ENCODE data around the gene LGALSL.

DNA sequence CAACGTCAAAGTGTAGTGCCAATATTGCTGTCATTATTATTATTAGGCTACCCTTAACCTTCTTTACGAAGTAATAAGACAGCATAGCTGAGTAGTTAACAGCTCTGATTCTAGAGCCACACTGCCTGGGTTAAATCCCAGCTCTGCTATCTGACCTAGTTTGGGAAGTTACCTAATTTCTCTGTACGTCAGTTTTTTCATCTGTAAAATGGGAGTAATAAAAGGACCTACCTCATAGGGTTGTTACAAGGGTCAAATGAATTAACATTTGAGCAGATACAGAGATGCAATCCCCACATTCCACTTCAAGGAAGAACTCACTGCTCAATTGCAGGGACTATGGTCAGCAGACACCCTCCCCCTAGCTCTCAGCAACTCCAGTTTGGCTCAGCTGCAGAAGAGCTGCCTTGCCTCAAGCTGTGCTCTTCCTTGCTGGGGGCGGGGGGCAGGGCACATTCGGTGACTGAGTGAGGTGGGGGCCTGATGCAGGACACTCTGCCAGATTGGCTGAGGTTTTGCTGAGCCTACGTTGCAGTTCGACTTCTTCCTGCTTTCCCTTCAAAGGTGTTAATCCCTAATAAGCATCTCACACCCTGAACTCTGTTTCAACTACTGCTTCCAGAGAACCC lies 11.0 kb upstream of the LGALSL start:
- no peak for TF ChIP-seq POLR2AphosphoS5 (IDR thresholded peaks at IDR 0.05; ENCODE audit: low read depth, low read length)
- no peak for TF ChIP-seq SPI1 (IDR thresholded peaks at IDR 0.05; ENCODE audit: low read depth, low read length)
- no peak for TF ChIP-seq POU2F2 (IDR thresholded peaks at IDR 0.05; ENCODE audit: low read depth, low read length)

All from GM12891 (cell line).